B cell (primary cell): ENCODE results near the gene SLC24A4. TPM values are rescaled to one million over a fixed set of nuclear protein-coding genes. Genes with fewer than 3 reads are reported as not detected.

Experiments
- ATAC-seq: fragments of 200-7000 bp; cut with Tn5 transposase; one replicate; pipeline ENCODE4 v1.10.0; 2021; ENCODE audit warnings: low read depth, mild to moderate bottlenecking, moderate number of reproducible peaks, moderate library complexity
- CTCF ChIA-PET: fragments of 350-600 bp; sonication (Branson Sonifier 250); formaldehyde crosslinking; loops from one replicate; lab custom pipeline; 2021; ENCODE audit warnings: antibody characterized with exemption, inconsistent platforms; lab: Charles Lee
- POLR2A ChIA-PET: fragments of 350-600 bp; sonication (Branson Sonifier 250); formaldehyde crosslinking; loops from one replicate; lab custom pipeline; 2021; ENCODE audit warnings: antibody characterized with exemption; lab: Charles Lee
- DNase-seq: peaks from one replicate; pipeline ENCODE4 v3.0.0; 2013
- H2AFZ ChIP-seq: 2 replicates; pipeline ENCODE4 v1.6.1; 2012; ENCODE audit warnings: mild to moderate bottlenecking, low read depth, low read length; ENCODE audit not compliant: insufficient read depth, poor library complexity, severe bottlenecking
- H3K27ac ChIP-seq, 2 donors: 1 replicate in 1 of 2; 2 replicates in 1 of 2; pipeline ENCODE4 v1.5.1; 2012 to 2013; ENCODE audit warnings: low read length in 2 of 2, mild to moderate bottlenecking in 2 of 2, moderate library complexity in 1 of 2
- H3K27me3 ChIP-seq, 4 experiments: fragments of 200-600 bp in 1 of 4; sonication (generic) in 1 of 4; replicated peaks in 1 of 4; 1 replicate in 2 of 4; 2 replicates in 2 of 4; pipeline versions ENCODE4 v1.6.1 to v1.7.0; 2013 to 2016; ENCODE audit warnings: low read length in 3 of 4, mild to moderate bottlenecking in 2 of 4, mixed read lengths in 1 of 4, moderate library complexity in 1 of 4; ENCODE audit not compliant: insufficient read depth in 4 of 4, control insufficient read depth in 3 of 4; ENCODE audit errors: control extremely low read depth in 1 of 4
- H3K36me3 ChIP-seq, 2 experiments: replicated peaks in 1 of 2; 1 replicate in 1 of 2; 2 replicates in 1 of 2; pipeline versions ENCODE4 v1.6.1 to v1.7.1; 2013; ENCODE audit warnings: low read length in 1 of 2; ENCODE audit not compliant: insufficient read depth in 2 of 2, control insufficient read depth in 1 of 2; ENCODE audit errors: control extremely low read depth in 1 of 2, extremely low read depth in 1 of 2
- H3K4me1 ChIP-seq, 2 donors: fragments of 200-600 bp in 1 of 2; sonication (generic) in 1 of 2; 1 replicate in 1 of 2; 2 replicates in 1 of 2; pipeline versions ENCODE4 v1.5.1 to v1.6.1; 2013 to 2017; ENCODE audit warnings: low read length in 2 of 2; ENCODE audit not compliant: control insufficient read depth in 2 of 2, insufficient read depth in 2 of 2
- H3K4me2 ChIP-seq: replicated peaks from 2 replicates; pipeline ENCODE3; 2012; ENCODE audit warnings: mild to moderate bottlenecking, low read depth, low read length; ENCODE audit not compliant: poor library complexity, severe bottlenecking
- H3K4me3 ChIP-seq, 5 experiments: fragments of 200-600 bp in 1 of 5; sonication (generic) in 1 of 5; 1 replicate in 3 of 5; 2 replicates in 2 of 5; pipeline versions ENCODE4 v1.5.1 to v1.7.0; 2011 to 2016; ENCODE audit warnings: low read length in 4 of 5, mild to moderate bottlenecking in 4 of 5, low read depth in 2 of 5, control low read depth in 1 of 5, moderate library complexity in 1 of 5; ENCODE audit not compliant: insufficient read depth in 1 of 5; ENCODE audit errors: control extremely low read depth in 1 of 5, extremely low read depth in 1 of 5
- H3K79me2 ChIP-seq: fragments of 200-600 bp; sonication (generic); one replicate; pipeline ENCODE4 v1.6.0; 2016; ENCODE audit warnings: low read length; ENCODE audit not compliant: control insufficient read depth, insufficient read depth
- H3K9ac ChIP-seq: fragments of 200-600 bp; sonication (generic); 2 replicates; pipeline ENCODE4 v1.6.1; 2017; ENCODE audit warnings: mild to moderate bottlenecking, low read length, moderate library complexity
- H3K9me3 ChIP-seq, 3 donors: one replicate each; pipeline versions ENCODE4 v1.6.1 to v1.7.1; 2013; ENCODE audit warnings: low read length in 2 of 3; ENCODE audit not compliant: control insufficient read depth in 2 of 3, insufficient read depth in 1 of 3; ENCODE audit errors: control extremely low read depth in 1 of 3
- H4K20me1 ChIP-seq: 2 replicates; pipeline ENCODE4 v1.6.0; 2012; ENCODE audit warnings: mild to moderate bottlenecking, low read length; ENCODE audit not compliant: insufficient read depth, control insufficient read depth, poor library complexity, severe bottlenecking
- H3K27ac Mint-ChIP-seq: one replicate; pipeline ENCODE4 v1.8.0; 2021; ENCODE audit warnings: mixed read lengths
- H3K27me3 Mint-ChIP-seq: one replicate; pipeline ENCODE4 v1.8.0; 2021; ENCODE audit warnings: mixed read lengths
- H3K4me1 Mint-ChIP-seq: one replicate; pipeline ENCODE4 v1.8.0; 2021; ENCODE audit warnings: mixed read lengths
- H3K4me3 Mint-ChIP-seq: one replicate; pipeline ENCODE4 v1.8.0; 2021; ENCODE audit warnings: mixed read lengths
- H3K9me3 Mint-ChIP-seq: one replicate; pipeline ENCODE4 v1.8.0; 2022; ENCODE audit warnings: mixed read lengths; ENCODE audit not compliant: insufficient read depth
- EZH2 ChIP-seq: IDR thresholded peaks from 2 replicates; pipeline ENCODE4 v1.6.1; 2012; ENCODE audit warnings: borderline replicate concordance, low read depth, mild to moderate bottlenecking, moderate library complexity, low read length; ENCODE audit not compliant: insufficient read depth, poor library complexity, severe bottlenecking
- WGBS: methylation state at CpG from one replicate; pipeline ENCODE4 v1.1.5; 2013; ENCODE audit warnings: missing lambda C conversion rate; ENCODE audit not compliant: insufficient coverage; 5-methylcytosine and 5-hydroxymethylcytosine counted together
- intact Hi-C: fragments of 100-400 bp; cut with micrococcal nuclease; formaldehyde crosslinking; loops from one replicate; pipeline ENCODE4 v1.10.0; 2022
- polyA plus RNA-seq: library from polyadenylated mRNA; depleted of rRNA; stranded (reverse); fragments of >200 nt; gene quantifications from 2 replicates; pipeline ENCODE4 v1.2.3, GENCODE V29; 2012
- total RNA-seq, 2 donors: library from RNA; stranded (reverse); fragments of 120-200 nt in 1 of 2; gene quantifications; 1 replicate in 1 of 2; 2 replicates in 1 of 2; pipeline versions ENCODE4 v1.2.3 to v1.2.4, GENCODE V29; 2013 to 2022
- TF ChIP-seq, protein P1 (sequence below): fragments of 200-600 bp; IDR thresholded peaks from one replicate; pipeline ENCODE4 v1.8.0; 2022; ENCODE audit warnings: antibody characterized with exemption, mild to moderate bottlenecking

The SLC24A4 gene
- total and polyA plus RNA-seq, 2 donors (not counting 1 experiment from before 2014, with no cell fraction given), result 0.19 TPM; not detected in 1

GRCh38 chr14:92484132-92484823 is 161.3 kb downstream of the SLC24A4 start:
- Mint-ChIP-seq H3K9me3 (no peaks in the 10 kb centered on the region), H3K4me1 (peaks cover 4% of the 10 kb centered on the region), H3K4me3 (no peak overlapping the region), H3K27ac (no peak overlapping the region), H3K27me3 (peaks cover 29% of the 10 kb centered on the region)
- H3K9ac ChIP-seq, result no peak overlapping the region
- CTCF ChIA-PET, result no interaction called here
- peaks cover 0 to 31% (median 5%) of the 10 kb centered on the region in 4 experiments for H3K27me3 ChIP-seq
- 86% methylated on average over 2 of the region's 7 CpGs for WGBS
- no peak for TF ChIP-seq EZH2
- TF ChIP-seq, protein P1, sequence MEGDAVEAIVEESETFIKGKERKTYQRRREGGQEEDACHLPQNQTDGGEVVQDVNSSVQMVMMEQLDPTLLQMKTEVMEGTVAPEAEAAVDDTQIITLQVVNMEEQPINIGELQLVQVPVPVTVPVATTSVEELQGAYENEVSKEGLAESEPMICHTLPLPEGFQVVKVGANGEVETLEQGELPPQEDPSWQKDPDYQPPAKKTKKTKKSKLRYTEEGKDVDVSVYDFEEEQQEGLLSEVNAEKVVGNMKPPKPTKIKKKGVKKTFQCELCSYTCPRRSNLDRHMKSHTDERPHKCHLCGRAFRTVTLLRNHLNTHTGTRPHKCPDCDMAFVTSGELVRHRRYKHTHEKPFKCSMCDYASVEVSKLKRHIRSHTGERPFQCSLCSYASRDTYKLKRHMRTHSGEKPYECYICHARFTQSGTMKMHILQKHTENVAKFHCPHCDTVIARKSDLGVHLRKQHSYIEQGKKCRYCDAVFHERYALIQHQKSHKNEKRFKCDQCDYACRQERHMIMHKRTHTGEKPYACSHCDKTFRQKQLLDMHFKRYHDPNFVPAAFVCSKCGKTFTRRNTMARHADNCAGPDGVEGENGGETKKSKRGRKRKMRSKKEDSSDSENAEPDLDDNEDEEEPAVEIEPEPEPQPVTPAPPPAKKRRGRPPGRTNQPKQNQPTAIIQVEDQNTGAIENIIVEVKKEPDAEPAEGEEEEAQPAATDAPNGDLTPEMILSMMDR, result no peak
- no peaks in the 10 kb centered on the region for H3K4me1 ChIP-seq
- no peaks in the 10 kb centered on the region for H3K79me2 ChIP-seq
- no peaks in the 10 kb centered on the region for H4K20me1 ChIP-seq
- POLR2A ChIA-PET, result interaction anchor here (0.6 kb wide), 1 partner anchor 205 kb away, joined by 7 read pairs; no protein-coding TSS in a partner anchor
- no peak overlapping the region for H3K4me3 ChIP-seq
- DNase-seq, result no peak
- intact Hi-C loops, result no loop called here
- no peak overlapping the region for H3K27ac ChIP-seq
- H3K9me3 ChIP-seq, result peaks cover 0 to under 1% (median 0%) of the 10 kb centered on the region in 3 donors
- H3K36me3 ChIP-seq, result no peaks in the 10 kb centered on the region
- no peak overlapping the region for H2AFZ ChIP-seq
- no peak for ATAC-seq
- H3K4me2 ChIP-seq, result no peak overlapping the region

GRCh38 chr14:92486881-92487280 is 163.9 kb downstream of the SLC24A4 start:
- Histone ChIP-seq H3K27me3 (peaks cover 0 to 31% (median 5%) of the 10 kb centered on the region in 4 experiments), H2AFZ (no peak overlapping the region), H3K36me3 (no peaks in the 10 kb centered on the region), H4K20me1 (no peaks in the 10 kb centered on the region), H3K27ac (no peak overlapping the region), H3K9me3 (no peaks in the 10 kb centered on the region), H3K4me2 (no peak overlapping the region), H3K79me2 (no peaks in the 10 kb centered on the region), H3K4me1 (no peaks in the 10 kb centered on the region), H3K4me3 (no peak overlapping the region), H3K9ac (no peak overlapping the region)
- peaks cover 22% of the 10 kb centered on the region for H3K27me3 Mint-ChIP-seq
- intact Hi-C loops, result no loop called here
- DNase-seq (no peak), ATAC-seq (no peak)
- CTCF ChIA-PET, result no interaction called here
- no peaks in the 10 kb centered on the region for H3K9me3 Mint-ChIP-seq
- H3K27ac Mint-ChIP-seq, result no peak overlapping the region
- TF ChIP-seq, protein P1, result no peak
- TF ChIP-seq EZH2, result no peak
- H3K4me3 Mint-ChIP-seq, result no peak overlapping the region
- POLR2A ChIA-PET, result no interaction called here
- no CpG with 5 or more reads among the region's 4 CpGs for WGBS
- H3K4me1 Mint-ChIP-seq, result peaks cover 4% of the 10 kb centered on the region
